SKM-1 (cell line): ENCODE measurements around the gene ARHGAP22.
"Not testable (repeated sequence)": the region's sequence is repeated elsewhere in the genome, so short reads cannot be mapped to it uniquely, and the experiment has no call there.

Experiments used
- DNase-seq: peaks from one replicate; lab custom pipeline; 2025; ENCODE audit not compliant: unreplicated experiment; lab: John Stamatoyannopoulos, UW

ARHGAP22 gene, protein sequence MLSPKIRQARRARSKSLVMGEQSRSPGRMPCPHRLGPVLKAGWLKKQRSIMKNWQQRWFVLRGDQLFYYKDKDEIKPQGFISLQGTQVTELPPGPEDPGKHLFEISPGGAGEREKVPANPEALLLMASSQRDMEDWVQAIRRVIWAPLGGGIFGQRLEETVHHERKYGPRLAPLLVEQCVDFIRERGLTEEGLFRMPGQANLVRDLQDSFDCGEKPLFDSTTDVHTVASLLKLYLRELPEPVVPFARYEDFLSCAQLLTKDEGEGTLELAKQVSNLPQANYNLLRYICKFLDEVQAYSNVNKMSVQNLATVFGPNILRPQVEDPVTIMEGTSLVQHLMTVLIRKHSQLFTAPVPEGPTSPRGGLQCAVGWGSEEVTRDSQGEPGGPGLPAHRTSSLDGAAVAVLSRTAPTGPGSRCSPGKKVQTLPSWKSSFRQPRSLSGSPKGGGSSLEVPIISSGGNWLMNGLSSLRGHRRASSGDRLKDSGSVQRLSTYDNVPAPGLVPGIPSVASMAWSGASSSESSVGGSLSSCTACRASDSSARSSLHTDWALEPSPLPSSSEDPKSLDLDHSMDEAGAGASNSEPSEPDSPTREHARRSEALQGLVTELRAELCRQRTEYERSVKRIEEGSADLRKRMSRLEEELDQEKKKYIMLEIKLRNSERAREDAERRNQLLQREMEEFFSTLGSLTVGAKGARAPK

DNA sequence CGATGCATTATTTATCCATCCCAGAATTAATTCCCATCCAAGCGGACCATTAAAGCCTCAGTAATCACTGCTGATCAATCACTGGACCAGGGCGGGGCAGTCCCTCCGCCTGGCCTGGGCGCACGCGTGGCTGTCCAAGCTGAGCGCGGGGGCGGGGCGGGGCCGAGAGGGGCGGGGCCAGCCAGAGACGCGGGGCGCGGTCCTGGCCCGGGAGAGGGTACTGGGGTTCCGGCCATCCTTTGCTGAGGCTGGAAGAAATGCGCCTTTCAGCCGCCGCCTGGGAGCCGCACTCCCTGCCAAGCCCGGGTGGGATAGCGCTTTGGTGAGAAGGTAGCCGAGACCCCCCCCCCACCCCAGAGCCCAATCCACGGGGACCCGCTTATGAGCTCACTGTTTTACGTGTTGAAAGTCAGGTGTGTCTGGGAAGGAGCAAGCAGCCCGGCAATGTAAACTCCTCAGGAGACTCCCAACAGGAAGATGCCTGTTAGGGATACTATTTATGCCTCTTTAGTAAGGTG is at the start of gene ARHGAP22:
ARHGAP22 (minus strand) TSS at position 83 of the 518 bp plus-strand sequence. CDS start 277 bp downstream, outside the sequence.
- DNase-seq: no peak

DNA sequence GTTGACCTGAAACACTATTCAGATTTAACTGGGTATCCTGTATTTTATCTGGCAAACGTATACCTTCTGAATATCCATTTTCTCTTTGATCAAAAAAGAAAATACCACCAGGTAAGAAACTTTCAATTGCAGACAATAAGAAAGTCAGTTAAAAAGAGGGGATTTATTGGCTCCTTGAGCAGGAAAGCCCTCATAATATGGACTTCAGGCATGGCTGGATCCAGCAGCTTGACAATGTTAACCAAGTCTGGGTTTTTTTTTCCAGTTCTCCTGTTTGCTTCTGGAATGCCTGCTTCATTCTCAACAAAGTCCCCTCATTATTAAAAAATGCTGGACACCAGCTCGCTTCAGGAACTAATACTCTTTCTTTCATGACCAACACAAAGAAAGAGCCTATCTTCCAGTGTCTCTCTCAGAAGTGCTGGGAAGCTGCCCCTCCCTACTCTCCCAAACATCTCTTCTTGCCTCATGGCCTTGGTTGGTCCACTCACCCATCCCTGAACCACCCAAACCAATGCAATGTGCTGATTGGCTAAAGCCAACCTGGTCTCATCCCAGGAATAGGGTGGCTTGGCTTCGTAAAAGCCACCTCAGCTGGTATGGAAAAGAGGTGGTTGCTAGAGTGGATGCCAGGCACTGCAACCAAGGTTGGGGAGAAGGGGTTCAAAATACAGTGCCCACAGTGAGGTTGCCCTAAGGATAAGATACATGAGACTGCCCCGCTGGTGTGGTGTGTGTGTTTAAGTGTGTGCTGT is 49.2 kb upstream of the ARHGAP22 start:
- DNase-seq: no peak

DNA sequence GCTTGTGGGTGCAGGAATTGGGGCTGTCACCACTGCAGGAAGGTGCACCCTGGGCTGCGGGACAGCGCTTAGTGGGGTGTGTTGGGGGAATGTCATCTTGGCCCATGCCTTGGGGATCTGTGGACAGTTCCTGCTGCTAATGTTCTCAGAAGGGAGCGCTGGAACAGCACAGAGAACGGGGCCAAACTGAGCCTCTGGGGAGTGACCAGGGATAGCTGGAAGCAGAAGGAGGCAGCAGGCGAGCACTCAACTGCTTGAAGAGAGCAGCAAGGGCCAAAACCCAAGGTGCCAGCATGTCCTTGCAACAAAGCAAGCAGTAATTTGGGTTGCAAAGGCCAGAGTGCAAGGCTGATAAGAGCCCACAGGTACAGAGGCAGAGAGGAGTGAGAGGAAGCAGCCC is 48.5 kb upstream of the ARHGAP22 start:
- no peak for DNase-seq

DNA sequence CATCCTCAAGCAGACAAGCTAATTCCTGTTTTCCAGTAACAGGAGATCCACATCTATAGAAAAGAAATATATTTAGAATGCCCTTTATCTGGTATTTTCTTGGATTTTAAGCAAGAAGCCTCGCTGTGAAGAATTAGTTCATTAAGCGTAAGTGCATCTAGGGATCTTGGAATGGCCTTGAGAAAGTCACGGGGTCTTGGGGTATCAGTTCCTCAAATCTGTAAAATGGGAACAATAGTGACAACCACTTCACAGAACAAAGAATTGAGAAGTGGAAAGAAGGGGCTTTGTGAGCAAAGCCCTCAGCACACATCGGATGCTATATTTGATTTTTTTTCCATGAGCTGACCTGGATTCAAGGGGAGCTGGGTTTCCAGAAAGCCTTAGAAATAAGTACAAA is 47.5 kb upstream of the ARHGAP22 start:
- no peak for DNase-seq

- no peak for DNase-seq
These were observed 47.0 kb upstream of the ARHGAP22 start for GRCh38 chr10:48651839-48652238.

DNA sequence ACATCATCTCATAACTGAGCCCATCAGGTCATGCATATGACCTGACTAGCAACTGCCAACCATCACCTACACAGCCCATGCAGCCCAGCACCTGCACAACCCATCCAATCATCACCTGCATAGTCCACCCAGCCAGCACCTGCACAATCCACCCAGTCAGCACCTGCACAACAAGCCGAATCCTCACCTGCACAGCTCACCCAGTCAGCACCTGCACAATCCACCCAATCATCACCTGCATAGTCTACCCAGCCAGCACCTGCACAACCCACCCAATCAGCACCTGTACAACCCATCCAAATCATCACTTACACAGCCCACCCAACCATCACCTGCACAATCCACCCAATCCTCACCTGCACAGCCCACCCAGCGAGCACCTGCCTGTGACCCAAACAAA is 46.4 kb upstream of the ARHGAP22 start:
- no peak for DNase-seq

GRCh38 chr10:48649349-48649944 is 44.6 kb upstream of the ARHGAP22 start:
- no peak for DNase-seq

DNA sequence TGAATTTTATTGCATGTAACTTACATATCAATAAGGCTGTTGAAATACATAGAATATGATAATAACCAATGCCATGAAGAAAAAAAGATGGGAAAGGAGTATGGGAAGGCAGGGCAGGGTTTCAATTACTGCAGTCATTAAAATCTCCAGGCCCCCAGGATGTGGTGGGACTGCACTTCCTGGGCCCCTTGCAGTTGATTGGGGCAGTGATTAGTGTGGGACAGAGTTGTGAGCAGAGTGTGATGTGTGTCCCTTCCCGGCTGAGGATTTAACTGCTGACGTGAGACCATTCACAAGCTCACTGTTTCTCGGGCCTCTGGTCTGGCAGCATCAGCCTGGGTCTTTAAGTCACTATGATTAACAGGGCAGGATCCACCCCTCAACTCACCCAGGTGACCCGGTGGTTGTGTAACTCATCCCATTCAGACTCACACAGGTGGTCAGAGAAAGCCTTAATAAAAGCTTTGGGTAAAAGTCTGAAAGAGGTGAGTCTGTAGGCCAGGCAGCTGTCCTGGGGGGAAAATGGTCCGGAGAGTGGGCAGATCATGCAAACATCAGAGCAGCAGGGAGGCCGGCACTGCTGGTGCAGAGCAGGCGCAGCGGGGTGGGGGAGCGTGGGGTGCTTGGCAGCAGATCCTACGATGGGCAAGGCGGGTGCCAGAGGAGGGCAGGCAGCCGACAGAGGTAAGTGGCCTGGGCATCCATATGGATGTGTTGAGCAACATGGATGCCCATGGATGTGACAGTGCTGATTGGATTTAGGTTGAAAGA is 43.5 kb upstream of the ARHGAP22 start:
- DNase-seq: no peak

DNA sequence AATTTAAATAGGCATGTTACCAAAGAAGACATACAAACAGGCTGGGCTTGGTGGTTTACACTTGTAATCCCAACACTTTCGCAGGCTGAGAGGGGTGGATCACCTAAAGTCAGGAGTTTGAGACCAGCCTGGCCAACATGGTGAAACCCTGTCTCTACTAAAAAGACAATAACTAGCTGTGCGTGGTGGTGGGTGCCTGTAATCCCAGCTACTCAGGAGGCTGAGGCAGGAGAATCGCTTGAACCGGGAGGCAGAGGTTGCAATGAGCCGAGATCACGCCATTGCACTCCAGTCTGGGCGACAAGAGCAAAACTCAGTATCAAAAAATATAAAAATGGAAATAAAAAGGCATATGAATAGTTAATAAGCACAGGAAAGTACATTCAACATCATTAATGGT is 42.2 kb upstream of the ARHGAP22 start:
- not testable (repeated sequence) for DNase-seq

- no peak for DNase-seq
These were observed 40.7 kb upstream of the ARHGAP22 start for GRCh38 chr10:48645600-48645999.

DNA sequence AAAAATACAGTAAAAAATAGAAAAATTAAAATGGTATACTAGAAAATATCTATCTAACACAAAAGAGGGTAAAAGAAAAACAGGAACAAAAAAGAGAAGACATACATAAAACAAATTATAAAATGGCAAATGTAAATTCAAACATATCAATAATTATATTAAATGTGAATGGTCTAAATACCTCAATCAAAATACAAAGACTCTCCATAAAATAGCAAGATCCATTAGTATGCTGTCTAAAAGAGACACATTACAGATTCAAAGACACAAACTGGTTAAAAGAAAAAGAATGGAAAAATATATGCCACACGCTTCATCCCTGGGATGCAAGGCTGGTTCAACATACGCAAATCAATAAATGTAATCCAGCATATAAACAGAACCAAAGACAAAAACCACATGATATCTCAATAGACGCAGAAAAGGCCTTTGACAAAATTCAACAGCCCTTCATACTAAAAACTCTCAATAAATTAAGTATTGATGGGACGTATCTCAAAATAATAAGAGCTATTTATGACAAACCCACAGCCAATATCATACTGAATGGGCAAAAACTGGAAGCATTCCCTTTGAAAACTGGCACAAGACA is 36.3 kb upstream of the ARHGAP22 start:
- not testable (repeated sequence) for DNase-seq

- DNase-seq: no peak
These were observed 35.5 kb upstream of the ARHGAP22 start for GRCh38 chr10:48640326-48640725.

- DNase-seq: no peak
These were observed 34.8 kb upstream of the ARHGAP22 start for GRCh38 chr10:48639632-48640031.

DNA sequence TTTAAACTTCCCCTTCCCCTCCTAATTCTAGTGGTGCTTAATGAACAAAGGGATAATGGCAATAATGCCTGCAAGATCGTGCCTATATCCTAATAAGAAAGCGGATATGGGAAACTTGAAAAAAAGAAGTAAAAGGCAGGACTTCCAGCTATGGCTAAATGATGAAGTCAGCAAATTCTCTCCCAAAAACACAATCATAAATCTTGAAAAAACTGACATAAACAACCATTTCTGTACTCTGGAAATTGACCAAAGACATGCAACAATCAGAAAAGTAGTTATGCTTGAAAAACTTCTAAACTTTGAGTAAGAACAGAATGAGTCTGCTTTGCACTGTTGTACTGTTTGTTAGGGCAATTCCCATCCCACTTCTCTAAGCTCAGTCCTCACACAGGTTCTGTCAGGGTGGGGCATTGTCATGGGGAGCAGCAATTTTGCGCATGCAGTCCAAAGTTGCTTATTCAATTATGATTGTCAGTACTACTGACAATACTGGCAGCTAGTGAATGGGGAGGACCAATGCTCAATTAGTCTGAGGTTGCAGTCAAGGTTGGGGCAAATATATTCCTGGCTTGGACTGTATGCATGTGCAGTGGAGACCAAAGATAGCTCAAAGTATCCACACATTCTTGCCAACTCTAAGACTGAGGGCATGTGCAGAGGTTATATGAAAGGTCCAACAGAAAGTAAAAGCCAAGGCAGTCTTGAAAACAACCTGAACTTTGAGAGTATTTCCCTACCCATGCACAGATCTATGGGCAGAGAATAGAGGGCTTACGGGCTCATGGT is 34.1 kb upstream of the ARHGAP22 start:
- no peak for DNase-seq

GRCh38 chr10:48638158-48638557 is 33.3 kb upstream of the ARHGAP22 start:
- DNase-seq: no peak

DNA sequence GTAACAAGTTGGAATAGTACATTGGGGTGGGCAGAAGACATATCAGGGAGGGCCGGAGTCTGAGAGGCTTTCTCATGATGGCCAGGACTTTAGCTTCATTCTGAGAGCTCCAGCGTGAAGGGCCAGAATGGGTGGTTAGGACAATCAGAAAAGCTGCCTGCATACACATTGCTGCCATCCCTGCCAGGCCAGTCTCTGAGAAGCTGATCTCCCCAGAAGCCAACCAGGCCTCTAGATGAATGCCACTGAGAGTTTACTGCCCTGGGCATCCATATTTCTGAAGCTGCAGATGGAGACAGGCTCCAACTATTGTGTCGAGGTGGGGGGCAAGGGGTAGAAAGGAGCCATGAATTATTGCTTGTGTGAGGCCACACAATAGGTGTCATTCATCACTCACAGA is 32.0 kb upstream of the ARHGAP22 start:
- no peak for DNase-seq

- no peak for DNase-seq
These were observed 31.4 kb upstream of the ARHGAP22 start for GRCh38 chr10:48636231-48636630.

GRCh38 chr10:48634984-48635557 is 30.2 kb upstream of the ARHGAP22 start:
- DNase-seq: no peak
